ENCODE measurements around the gene ANKMY2. TPM values are rescaled to one million over a fixed set of nuclear protein-coding genes. Genes with fewer than 3 reads are reported as not detected.

Gene ANKMY2
- total and polyA plus RNA-seq, 9 donors: 9.9 to 26.5 (median 21.7) TPM

DNA sequence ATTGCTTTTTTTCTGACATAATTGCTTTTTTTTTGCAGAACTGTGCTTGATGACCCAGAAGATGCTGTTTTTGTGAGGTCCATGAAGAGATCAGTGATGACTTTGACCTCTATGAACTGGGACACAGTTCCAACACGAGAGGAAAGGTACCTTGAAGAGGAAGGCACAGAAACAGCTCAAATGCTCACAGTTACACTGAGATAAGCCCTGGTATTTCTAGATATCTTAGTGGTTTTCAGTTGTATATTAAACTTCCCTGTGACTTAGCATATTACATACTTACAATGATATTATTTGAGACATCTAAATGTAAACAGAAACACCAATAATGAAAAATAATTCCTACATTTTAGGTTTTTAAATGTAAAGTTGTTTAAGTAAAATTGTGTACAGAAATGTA is 64.3 kb downstream of the ANKMY2 start:
- no peaks in the 10 kb centered on the region for H3K9me3 ChIP-seq
- no peaks in the 10 kb centered on the region for H3K27me3 ChIP-seq
- H3K4me3 ChIP-seq: no peak overlapping the region
- DNase-seq: no peak
- H3K27ac ChIP-seq: no peak overlapping the region
- TF ChIP-seq, protein P1, sequence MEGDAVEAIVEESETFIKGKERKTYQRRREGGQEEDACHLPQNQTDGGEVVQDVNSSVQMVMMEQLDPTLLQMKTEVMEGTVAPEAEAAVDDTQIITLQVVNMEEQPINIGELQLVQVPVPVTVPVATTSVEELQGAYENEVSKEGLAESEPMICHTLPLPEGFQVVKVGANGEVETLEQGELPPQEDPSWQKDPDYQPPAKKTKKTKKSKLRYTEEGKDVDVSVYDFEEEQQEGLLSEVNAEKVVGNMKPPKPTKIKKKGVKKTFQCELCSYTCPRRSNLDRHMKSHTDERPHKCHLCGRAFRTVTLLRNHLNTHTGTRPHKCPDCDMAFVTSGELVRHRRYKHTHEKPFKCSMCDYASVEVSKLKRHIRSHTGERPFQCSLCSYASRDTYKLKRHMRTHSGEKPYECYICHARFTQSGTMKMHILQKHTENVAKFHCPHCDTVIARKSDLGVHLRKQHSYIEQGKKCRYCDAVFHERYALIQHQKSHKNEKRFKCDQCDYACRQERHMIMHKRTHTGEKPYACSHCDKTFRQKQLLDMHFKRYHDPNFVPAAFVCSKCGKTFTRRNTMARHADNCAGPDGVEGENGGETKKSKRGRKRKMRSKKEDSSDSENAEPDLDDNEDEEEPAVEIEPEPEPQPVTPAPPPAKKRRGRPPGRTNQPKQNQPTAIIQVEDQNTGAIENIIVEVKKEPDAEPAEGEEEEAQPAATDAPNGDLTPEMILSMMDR (IDR thresholded peaks at IDR 0.05): no peak
- intact Hi-C loops (cut with DNase I): no loop called here
- H3K36me3 ChIP-seq: no peaks in the 10 kb centered on the region
- H3K4me1 ChIP-seq (ENCODE audit: insufficient read depth): no peaks in the 10 kb centered on the region
- WGBS, 3 donors: 23 to 38% (median 33%) methylated on average over 1 of the region's 1 CpG

DNA sequence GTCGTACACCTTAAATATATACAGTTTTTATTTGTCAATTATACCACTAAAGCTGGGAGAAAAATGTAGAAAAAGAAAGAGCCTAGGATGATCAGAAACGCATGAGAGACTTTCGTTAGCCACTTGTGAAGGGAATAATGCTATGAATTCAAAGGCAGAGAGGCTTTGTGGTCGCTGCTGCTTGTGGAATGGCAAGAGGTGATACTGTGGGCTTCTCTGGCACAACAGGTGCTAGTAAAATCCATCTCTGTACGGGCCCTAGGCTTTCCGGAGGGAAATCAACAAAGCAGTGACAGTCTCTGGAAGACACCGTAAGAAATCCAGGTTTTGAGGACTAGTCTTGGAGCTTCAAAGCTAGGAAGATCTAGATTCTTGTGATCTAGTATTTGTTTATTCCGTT is 66.3 kb downstream of the ANKMY2 start:
- no peak for DNase-seq
- intact Hi-C loops (cut with DNase I): no loop called here
- H3K36me3 ChIP-seq: no peaks in the 10 kb centered on the region
- H3K27me3 ChIP-seq: no peaks in the 10 kb centered on the region
- H3K4me1 ChIP-seq (ENCODE audit: insufficient read depth): no peaks in the 10 kb centered on the region
- no peaks in the 10 kb centered on the region for H3K9me3 ChIP-seq
- 81 to 84% (median 83%) methylated on average over 8 of the region's 8 CpGs for WGBS, 3 donors
- TF ChIP-seq POLR2A (IDR thresholded peaks at IDR 0.05): no peak
- TF ChIP-seq, protein P1 (IDR thresholded peaks at IDR 0.05): no peak
- TF ChIP-seq EP300 (IDR thresholded peaks at IDR 0.05): no peak
- H3K4me3 ChIP-seq: no peak overlapping the region
- no peak overlapping the region for H3K27ac ChIP-seq

DNA sequence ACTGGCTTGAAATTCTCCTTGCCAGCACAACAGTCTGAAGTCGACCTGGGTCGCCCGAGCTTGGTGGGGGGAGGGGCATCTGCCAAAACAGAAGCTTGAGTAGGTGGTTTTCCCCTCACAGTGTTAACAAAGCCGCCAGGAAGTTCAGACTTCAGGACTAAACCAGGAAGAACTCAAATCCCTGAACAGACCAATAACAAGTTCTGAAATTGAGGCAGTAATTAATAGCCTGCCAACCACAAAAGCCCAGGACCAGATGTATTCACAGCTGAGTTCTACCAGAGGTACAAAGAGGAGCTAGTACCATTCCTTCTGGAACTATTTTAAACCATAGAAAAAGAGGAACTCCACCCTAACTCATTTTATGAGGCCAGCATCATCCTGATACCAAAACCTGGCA is 73.6 kb downstream of the ANKMY2 start:
- Histone ChIP-seq H3K36me3 (no peaks in the 10 kb centered on the region), H3K27ac (no peak overlapping the region), H3K4me3 (no peak overlapping the region), H3K4me1 (ENCODE audit: insufficient read depth) (no peaks in the 10 kb centered on the region), H3K27me3 (no peaks in the 10 kb centered on the region), H3K9me3 (no peaks in the 10 kb centered on the region)
- no peak for DNase-seq
- WGBS, 3 donors: 85 to 88% (median 86%) methylated on average over 4 of the region's 4 CpGs
- intact Hi-C loops (cut with DNase I): no loop called here
- TF ChIP-seq POLR2A (IDR thresholded peaks at IDR 0.05): no peak
- TF ChIP-seq, protein P1 (IDR thresholded peaks at IDR 0.05): no peak
- no peak for TF ChIP-seq EP300 (IDR thresholded peaks at IDR 0.05)

DNA sequence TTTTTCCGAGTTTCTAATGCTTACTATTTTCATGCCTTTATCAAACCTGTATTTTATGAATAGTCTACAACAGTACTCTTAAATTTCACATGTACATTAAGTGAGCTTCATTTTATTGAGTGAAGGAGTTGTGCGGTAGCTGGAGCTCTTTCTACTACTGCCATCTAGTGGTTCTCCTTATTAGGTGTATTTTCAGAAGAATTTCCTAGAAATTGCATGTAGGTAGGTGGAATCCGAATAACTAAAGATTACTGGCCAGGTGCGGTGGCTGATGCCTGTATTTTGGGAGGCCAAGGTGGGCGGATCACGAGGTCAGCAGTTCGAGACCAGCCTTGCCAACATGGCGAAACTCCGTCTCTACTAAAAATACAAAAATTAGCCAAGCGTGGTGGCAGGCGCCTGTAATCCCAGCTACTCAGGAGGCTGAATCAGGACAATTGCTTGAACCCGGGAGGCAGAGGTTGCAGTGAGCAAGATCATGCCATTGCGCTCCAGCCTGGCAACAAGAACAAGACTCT is 80.6 kb downstream of the ANKMY2 start:
- no peak for DNase-seq
- H3K4me1 ChIP-seq (ENCODE audit: insufficient read depth): no peaks in the 10 kb centered on the region
- no peak overlapping the region for H3K27ac ChIP-seq
- no peak overlapping the region for H3K4me3 ChIP-seq
- no peaks in the 10 kb centered on the region for H3K27me3 ChIP-seq
- TF ChIP-seq POLR2A (IDR thresholded peaks at IDR 0.05) (no peak), EP300 (IDR thresholded peaks at IDR 0.05) (no peak)
- TF ChIP-seq, protein P1 (IDR thresholded peaks at IDR 0.05): peak; percentile 15 to 41 (median 31)
- no peaks in the 10 kb centered on the region for H3K36me3 ChIP-seq
- no peaks in the 10 kb centered on the region for H3K9me3 ChIP-seq
- 26 to 29% (median 28%) methylated on average over 13 of the region's 13 CpGs for WGBS, 3 donors
- intact Hi-C loops (cut with DNase I): loop anchor here in 2 of 4 donors (10.0 kb wide), 2 partner anchors 480 to 490 kb away; no protein-coding TSS in a partner anchor

Data from ovary (tissue), 9 donors.